Thoracic aorta (tissue), 2 donors: ENCODE results near the gene TENM4. TPM values are rescaled to one million over a fixed set of nuclear protein-coding genes. Genes with fewer than 3 reads are reported as not detected.

Source experiments
- ATAC-seq: fragments of 150-250 bp; one replicate; pipeline ENCODE4 v1.8.0; 2017; ENCODE audit warnings: low read depth; ENCODE audit not compliant: insufficient number of reproducible peaks, low FRiP score
- DNase-seq: peaks from one replicate; pipeline ENCODE4 v3.0.0-alpha.2; 2020; ENCODE audit warnings: low spot score
- H3K27ac ChIP-seq, 2 donors: fragments of 200-600 bp; sonication (generic); 1 replicate in 1 of 2; 2 replicates in 1 of 2; pipeline ENCODE4 v1.5.1; 2016; ENCODE audit warnings: mild to moderate bottlenecking in 2 of 2, moderate library complexity in 2 of 2
- H3K27me3 ChIP-seq: fragments of 200-600 bp; sonication (generic); replicated peaks from 2 replicates; pipeline ENCODE4 v1.6.0; 2016; ENCODE audit warnings: mild to moderate bottlenecking; ENCODE audit not compliant: insufficient read depth
- H3K36me3 ChIP-seq: fragments of 200-600 bp; sonication (generic); one replicate; pipeline ENCODE4 v1.5.1; 2016
- H3K4me1 ChIP-seq, 2 donors: fragments of 200-600 bp; sonication (generic); 1 replicate in 1 of 2; 2 replicates in 1 of 2; pipeline versions ENCODE4 v1.5.1 to v1.6.0; 2016; ENCODE audit warnings: low read depth in 2 of 2, mild to moderate bottlenecking in 1 of 2; ENCODE audit not compliant: control insufficient read depth in 1 of 2
- H3K4me3 ChIP-seq: fragments of 200-600 bp; sonication (generic); 2 replicates; pipeline ENCODE4 v1.5.1; 2016; ENCODE audit warnings: mild to moderate bottlenecking
- H3K9me3 ChIP-seq: fragments of 200-600 bp; sonication (generic); 2 replicates; pipeline ENCODE4 v1.5.1; 2016
- total RNA-seq, 2 donors: library from RNA; depleted of rRNA; stranded (reverse); fragments of >200 nt; gene quantifications; one replicate each; pipeline versions ENCODE4 v1.1.0 to v1.2.3, GENCODE V29; 2016
- TF ChIP-seq, protein P1 (sequence below): fragments of 200-600 bp; sonication (generic); IDR thresholded peaks from one replicate; pipeline ENCODE4 v1.5.1; 2019; ENCODE audit warnings: antibody characterized with exemption

TENM4 gene
- total RNA-seq, 2 donors from 2014 or later: 6.1 to 13.3 TPM

DNA sequence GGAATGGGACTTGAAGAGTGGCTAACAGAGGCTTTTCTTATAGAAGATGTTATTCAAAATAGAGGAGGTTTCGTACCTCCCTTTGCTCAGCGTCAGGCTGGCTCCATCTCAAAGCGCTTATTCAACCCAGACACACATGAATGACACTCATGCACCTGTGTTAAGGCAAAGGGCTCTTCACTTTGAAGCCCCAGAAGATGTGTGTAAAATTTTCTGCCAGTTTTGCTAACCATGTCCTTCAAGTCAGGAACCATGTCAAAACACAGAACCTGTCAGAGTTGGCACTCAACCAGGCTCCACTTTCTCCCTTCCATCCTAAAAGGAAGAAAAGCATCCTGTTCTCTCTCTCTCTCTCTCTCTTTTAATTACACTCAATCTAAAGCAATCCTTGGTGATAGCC lies 513.3 kb downstream of the TENM4 start:
- DNase-seq (no peak), ATAC-seq (no peak)
- Histone ChIP-seq H3K4me3 (no peak overlapping the region), H3K4me1 (no peaks in the 10 kb centered on the region), H3K36me3 (no peaks in the 10 kb centered on the region), H3K27ac (no peak overlapping the region), H3K9me3 (no peaks in the 10 kb centered on the region), H3K27me3 (no peaks in the 10 kb centered on the region)
- TF ChIP-seq, protein P1, sequence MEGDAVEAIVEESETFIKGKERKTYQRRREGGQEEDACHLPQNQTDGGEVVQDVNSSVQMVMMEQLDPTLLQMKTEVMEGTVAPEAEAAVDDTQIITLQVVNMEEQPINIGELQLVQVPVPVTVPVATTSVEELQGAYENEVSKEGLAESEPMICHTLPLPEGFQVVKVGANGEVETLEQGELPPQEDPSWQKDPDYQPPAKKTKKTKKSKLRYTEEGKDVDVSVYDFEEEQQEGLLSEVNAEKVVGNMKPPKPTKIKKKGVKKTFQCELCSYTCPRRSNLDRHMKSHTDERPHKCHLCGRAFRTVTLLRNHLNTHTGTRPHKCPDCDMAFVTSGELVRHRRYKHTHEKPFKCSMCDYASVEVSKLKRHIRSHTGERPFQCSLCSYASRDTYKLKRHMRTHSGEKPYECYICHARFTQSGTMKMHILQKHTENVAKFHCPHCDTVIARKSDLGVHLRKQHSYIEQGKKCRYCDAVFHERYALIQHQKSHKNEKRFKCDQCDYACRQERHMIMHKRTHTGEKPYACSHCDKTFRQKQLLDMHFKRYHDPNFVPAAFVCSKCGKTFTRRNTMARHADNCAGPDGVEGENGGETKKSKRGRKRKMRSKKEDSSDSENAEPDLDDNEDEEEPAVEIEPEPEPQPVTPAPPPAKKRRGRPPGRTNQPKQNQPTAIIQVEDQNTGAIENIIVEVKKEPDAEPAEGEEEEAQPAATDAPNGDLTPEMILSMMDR: no peak

DNA sequence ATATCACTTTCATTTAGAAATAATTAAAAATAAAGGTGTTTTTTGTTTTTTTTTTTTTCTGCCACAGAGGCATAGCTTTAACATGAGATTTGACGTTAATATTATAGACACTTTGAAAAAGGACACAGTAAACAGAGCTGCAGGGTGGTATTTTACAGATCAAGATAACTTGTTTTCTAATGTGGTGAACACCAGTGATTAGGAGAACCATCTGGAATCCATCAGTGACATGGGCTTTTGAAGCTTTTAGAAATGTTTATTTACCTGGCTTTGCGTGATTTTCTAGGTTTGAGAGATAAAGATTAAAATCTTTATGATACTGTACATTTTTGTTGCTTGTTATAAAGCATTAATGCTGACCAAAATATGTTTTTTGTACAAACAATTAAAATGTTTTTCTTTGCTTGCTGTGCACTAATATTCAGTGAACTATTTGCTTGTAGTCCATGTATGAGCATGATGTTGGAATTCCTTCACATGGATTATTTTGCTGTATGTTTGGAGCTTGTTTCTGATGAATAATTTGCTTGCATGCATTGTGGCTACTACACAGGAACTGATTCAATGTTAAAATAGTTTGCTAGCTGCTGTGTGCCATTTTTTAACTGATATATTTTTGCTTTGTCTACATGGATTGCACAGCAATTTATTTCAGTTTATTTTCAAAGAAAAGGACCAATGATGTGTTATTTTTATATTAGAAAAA lies 514.0 kb downstream of the TENM4 start:
- no peak for DNase-seq
- Histone ChIP-seq H3K27me3 (no peaks in the 10 kb centered on the region), H3K27ac (no peak overlapping the region), H3K36me3 (no peaks in the 10 kb centered on the region), H3K9me3 (no peaks in the 10 kb centered on the region), H3K4me3 (no peak overlapping the region), H3K4me1 (no peaks in the 10 kb centered on the region)
- no peak for ATAC-seq
- TF ChIP-seq, protein P1: no peak

DNA sequence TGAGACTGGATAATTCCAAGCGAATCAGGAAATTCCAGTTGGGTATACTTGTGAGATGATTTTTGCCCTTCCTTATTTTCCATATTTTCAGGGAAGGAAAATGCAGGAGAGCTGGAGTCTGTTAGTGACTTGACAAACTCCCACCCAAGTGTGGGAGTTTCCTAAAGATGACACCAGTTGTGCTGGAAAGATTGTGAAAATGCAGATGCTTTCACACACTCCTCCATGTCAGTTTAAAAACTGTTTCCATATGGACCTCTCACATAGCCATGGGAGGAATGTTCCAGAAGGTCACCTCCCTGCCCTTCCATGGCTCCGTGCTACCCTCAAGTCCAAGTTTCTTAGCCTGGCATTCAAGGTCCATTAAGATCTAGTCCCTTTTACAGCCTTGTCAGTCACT lies 515.4 kb downstream of the TENM4 start:
- ATAC-seq (no peak), DNase-seq (no peak)
- Histone ChIP-seq H3K4me3 (no peak overlapping the region), H3K9me3 (no peaks in the 10 kb centered on the region), H3K4me1 (no peaks in the 10 kb centered on the region), H3K36me3 (no peaks in the 10 kb centered on the region), H3K27me3 (no peaks in the 10 kb centered on the region), H3K27ac (no peak overlapping the region)
- TF ChIP-seq, protein P1: no peak

DNA sequence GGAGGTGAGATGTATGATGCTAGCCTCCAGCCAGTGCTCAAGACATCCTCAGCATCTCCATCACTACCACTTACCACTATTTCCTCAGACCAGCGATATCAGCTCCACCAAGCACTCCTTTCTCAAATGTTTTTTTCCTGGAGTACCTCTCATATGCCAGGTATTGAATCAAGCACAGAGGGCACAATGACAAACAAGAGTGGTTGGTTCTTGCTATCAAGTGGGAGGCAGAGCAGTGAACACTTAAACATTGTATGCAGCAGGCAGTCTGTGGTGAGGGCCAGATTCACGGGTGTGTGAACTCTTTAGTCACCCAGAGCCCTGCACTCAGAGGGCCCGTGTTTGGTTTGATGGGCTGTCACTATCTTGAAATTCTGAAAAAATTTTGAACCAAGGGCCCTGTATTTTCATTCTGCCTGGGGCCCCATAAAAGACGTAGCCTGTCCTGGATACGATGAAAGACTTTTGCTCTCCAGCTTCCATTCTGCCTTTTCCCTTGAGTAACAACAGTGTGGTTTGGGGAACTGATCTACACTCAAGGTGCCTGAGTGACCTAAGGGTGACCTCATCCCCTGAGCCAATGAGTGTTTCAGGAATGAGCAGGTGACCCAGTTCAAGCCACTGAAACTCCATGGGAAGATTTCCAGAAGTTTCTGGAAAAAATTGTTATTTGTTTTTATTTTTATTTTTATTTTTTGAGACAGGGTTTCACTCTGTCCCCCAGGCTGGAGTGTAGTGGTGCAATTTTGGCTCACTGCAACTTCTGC lies 517.8 kb downstream of the TENM4 start:
- Histone ChIP-seq H3K27ac (no peak overlapping the region), H3K9me3 (no peaks in the 10 kb centered on the region), H3K27me3 (no peaks in the 10 kb centered on the region), H3K4me3 (no peak overlapping the region), H3K4me1 (no peaks in the 10 kb centered on the region), H3K36me3 (no peaks in the 10 kb centered on the region)
- TF ChIP-seq, protein P1: no peak
- ATAC-seq: no peak
- no peak for DNase-seq

DNA sequence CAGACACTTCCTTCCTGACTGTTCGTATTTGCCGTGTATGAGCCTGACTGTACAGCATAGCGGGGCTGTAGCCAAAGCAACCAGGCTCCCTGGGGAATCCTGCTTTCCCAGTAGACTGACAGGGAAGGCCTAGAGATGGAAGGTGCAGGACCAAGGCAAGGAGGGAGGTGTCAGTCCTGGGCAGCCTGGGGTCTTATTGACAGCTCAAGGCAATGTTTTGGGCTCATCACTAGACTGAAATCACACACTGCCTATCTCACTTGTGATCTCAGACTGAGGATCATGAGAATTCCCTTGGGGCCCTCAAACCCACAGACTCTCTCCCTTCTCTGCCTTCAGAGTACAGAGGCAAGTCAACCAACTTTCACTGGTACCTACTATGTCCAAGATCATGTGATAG lies 519.3 kb downstream of the TENM4 start:
- Histone ChIP-seq H3K9me3 (no peaks in the 10 kb centered on the region), H3K27ac (no peak overlapping the region), H3K4me3 (no peak overlapping the region), H3K36me3 (no peaks in the 10 kb centered on the region), H3K4me1 (no peaks in the 10 kb centered on the region), H3K27me3 (no peaks in the 10 kb centered on the region)
- no peak for ATAC-seq
- TF ChIP-seq, protein P1: no peak
- DNase-seq: no peak
